Measurements from ENCODE around the gene SCMH1. TPM values are rescaled to one million over a fixed set of nuclear protein-coding genes. Genes with fewer than 3 reads are reported as not detected.
A peak's percentile ranks its signal among the peaks of the same experiment; 100 is the strongest.
"Not testable (repeated sequence)": the region's sequence is repeated elsewhere in the genome, so short reads cannot be mapped to it uniquely, and the experiment has no call there.

The SCMH1 gene
- total RNA-seq, 2 experiments from 2014 or later, result 26.3 to 27.8 TPM

DNA sequence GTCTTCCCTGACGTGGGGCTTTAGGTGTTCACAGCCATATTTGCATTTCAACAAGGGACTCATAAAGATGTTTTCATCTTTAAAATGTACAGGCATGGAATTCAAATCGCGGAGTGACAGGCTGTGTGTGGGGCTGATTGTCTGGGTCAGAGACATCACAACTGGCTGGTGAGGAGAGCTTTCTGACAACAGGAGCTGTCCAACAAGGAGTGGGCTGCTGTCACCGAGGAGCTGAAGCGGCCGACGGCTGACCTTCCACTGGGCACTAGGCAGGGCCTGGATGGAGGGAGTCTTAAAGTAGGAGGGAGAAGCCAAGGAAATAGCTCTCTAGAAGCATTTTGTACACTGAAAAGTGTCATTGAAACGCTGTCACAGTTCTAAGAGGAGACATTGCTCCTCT, 30.5 kb upstream of the SCMH1 start:
- Mint-ChIP-seq H3K4me1 (no peaks in the 10 kb centered on the region), H3K27me3 (peaks cover 7% of the 10 kb centered on the region), H3K9me3 (no peaks in the 10 kb centered on the region), H3K36me3 (no peaks in the 10 kb centered on the region), H3K27ac (no peak overlapping the region), H3K4me3 (no peak overlapping the region)
- DNase-seq, result no peak

DNA sequence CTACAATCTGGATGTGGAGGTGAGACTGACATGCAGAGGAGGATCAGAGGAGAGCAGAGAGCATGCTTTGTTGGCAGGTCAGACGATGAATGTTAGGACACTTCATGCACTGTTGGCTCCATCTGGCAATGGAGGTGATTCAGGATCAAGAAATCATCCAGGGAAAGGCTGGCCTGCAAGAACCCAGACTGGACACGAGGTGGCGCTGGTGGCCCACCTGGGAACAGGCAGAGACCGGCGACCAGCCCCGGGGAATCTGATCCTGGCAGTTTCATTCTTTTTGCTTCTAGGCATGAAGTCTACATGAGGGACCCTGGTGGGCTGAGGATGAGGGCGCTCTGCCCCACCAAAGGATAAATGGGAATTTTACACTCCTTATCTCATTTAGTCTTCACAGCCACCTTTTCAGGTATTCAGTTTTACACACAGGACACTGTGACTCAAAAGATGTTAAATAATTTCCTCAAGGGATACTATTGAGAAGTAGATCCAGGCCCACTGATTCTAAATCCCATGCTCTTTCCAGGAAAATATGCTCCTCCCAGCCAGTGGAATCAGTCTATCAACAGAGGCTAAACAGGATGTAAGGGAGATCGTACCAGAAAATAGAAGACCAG, 26.2 kb upstream of the SCMH1 start:
- peak; percentile 58 for DNase-seq
- Mint-ChIP-seq H3K27me3 (no peaks in the 10 kb centered on the region), H3K4me1 (no peaks in the 10 kb centered on the region), H3K27ac (no peak overlapping the region), H3K9me3 (no peaks in the 10 kb centered on the region), H3K36me3 (no peaks in the 10 kb centered on the region), H3K4me3 (no peak overlapping the region)

DNA sequence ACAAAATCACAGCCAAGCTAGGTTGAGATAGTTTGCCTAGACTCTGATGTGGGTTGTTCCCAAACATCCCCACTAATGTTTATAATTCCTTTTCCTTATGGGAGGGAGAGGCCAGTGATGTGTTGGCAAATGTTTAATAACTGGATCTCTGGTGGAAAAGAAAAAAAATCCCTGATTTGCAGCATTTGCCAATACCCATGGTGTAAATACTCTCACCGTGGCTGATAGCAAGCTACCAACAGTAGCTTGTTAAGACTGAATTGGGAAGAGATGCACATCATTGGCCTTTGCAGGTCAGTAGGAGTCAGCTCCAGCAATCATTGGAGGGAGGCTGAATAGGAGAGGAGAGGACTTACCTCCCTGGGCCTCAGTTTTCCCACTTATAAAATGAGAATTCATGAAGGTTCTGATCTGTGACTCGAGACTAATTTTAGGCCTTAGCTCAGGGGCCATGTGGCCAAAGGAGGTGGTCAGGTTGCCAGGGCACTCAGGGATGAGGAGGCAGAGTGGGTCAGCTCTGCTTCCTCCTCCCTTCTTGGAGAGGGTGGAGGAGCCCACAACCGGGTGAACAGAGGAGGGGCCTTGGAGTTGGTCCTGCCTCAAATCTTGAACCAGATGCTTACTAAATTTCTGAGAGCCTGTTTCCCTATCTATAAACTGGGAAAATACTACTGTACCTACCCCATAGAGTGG, 20.0 kb upstream of the SCMH1 start:
- Mint-ChIP-seq H3K27ac (no peak overlapping the region), H3K36me3 (no peaks in the 10 kb centered on the region), H3K4me1 (no peaks in the 10 kb centered on the region), H3K4me3 (no peak overlapping the region), H3K27me3 (peaks cover 4% of the 10 kb centered on the region), H3K9me3 (no peaks in the 10 kb centered on the region)
- DNase-seq, result no peak

DNA sequence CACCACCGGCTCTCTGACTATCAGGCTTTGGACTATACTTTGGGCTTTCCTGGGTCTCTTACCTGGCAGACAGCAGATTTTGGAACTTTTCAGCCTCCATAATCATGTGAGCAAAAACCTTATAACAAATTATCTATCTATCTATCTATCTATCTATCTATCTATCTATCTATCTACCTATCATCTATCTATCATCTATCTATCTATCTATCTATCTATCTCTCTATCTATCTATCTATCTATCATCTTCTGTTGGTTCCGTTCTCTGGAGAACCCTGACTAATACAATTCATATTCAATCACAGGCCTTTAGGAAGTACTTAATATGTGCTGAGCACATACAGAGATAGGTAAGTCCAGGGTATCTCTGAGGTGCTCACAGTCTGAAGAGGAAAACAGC, 18.7 kb upstream of the SCMH1 start:
- H3K4me1 Mint-ChIP-seq, result no peaks in the 10 kb centered on the region
- no peak overlapping the region for H3K27ac Mint-ChIP-seq
- peaks cover 16% of the 10 kb centered on the region for H3K27me3 Mint-ChIP-seq

DNA sequence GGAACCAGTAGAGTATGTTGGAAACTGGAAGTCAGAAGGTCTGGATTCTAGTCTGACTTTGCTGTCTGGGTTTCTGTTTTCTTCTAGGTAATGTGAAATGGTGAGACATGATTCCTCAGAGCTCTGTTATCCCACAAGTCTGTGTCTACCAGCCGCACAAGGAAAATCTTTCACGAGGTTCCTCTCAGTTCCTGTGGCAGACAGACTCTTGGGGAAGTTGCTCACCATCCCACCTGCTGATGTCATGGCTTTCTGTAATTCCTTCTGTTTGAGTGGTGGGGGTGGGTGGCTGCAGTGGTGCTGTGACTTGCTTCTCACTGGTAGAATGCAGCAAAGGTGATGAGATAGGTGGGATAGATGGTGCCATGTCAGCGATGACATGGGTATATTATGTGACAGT, 17.1 kb upstream of the SCMH1 start:
- no peak for DNase-seq
- no peaks in the 10 kb centered on the region for H3K36me3 Mint-ChIP-seq
- no peak overlapping the region for H3K27ac Mint-ChIP-seq
- no peaks in the 10 kb centered on the region for H3K4me1 Mint-ChIP-seq
- no peak overlapping the region for H3K4me3 Mint-ChIP-seq
- peaks cover 24% of the 10 kb centered on the region for H3K27me3 Mint-ChIP-seq
- H3K9me3 Mint-ChIP-seq, result peaks cover 4% of the 10 kb centered on the region

More for the DNA sequence above, 18.7 kb upstream of the SCMH1 start:
- no peaks in the 10 kb centered on the region for H3K36me3 Mint-ChIP-seq
- peaks cover 2% of the 10 kb centered on the region for H3K9me3 Mint-ChIP-seq
- DNase-seq, result no peak
- no peak overlapping the region for H3K4me3 Mint-ChIP-seq

DNA sequence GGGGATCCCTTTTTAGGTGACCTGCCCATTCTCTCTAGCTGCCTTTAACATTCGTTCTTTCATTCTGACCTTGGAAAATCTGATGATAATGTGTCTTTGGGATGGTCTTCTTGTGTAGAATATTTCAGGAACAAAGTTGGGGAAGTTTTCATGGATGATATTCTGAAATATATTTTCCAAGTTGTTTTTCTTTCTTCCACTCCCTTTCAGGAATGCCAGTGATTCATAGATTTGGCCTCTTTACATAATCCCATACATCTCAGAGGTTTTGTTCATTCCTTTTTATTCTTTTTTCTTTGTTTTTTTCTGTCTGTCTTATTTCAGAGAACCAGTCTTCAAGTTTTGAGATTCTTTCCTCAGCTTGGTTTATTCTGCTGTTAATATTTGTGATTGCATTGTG, 13.9 kb upstream of the SCMH1 start:
- H3K27ac Mint-ChIP-seq, result no peak overlapping the region
- DNase-seq, result no peak
- H3K4me3 Mint-ChIP-seq, result no peak overlapping the region
- H3K27me3 Mint-ChIP-seq, result peaks cover 30% of the 10 kb centered on the region
- no peaks in the 10 kb centered on the region for H3K4me1 Mint-ChIP-seq
- H3K36me3 Mint-ChIP-seq, result no peaks in the 10 kb centered on the region
- peaks cover 8% of the 10 kb centered on the region for H3K9me3 Mint-ChIP-seq

DNA sequence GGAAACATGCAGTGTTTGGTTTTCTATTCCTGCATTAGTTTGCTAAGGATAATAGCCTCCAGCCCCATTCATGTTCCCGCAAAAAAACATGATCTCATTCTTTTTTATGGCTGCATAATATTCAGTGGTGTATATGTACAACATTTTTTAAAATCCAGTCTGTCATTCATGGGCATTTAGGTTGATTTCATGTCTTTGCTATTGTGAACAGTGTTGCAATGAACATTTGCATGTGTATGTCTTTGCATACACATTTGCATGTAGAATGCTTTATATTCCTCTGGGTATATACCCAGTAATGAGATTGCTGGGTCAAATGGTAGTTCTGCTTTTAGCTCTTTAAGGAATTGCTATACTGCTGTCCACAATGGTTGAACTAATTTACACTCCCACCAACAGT, 9.0 kb upstream of the SCMH1 start:
- not testable (repeated sequence) for DNase-seq, H3K36me3 Mint-ChIP-seq, H3K9me3 Mint-ChIP-seq

DNA sequence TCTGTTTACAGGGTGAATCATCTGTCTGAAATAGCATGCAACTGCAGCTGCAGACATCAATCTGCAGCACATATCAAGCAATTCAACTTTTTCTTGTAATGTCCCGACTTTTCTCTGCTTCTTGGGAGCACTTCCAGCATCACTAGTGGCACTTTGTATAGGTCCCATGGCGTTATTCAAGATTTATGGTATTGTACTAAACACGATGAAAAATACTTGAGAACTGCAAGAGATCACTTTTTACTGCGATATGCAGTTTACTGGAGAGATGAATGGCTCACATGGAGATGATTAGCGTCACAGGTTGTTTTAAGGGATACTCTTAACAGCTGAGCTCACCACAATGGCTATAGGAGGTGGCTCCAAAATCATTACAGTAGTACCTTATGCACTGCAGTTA, 7.2 kb upstream of the SCMH1 start:
- H3K9me3 Mint-ChIP-seq, result peaks cover 4% of the 10 kb centered on the region
- H3K36me3 Mint-ChIP-seq, result peaks cover 1% of the 10 kb centered on the region
- H3K27ac Mint-ChIP-seq, result no peak overlapping the region
- no peak overlapping the region for H3K4me3 Mint-ChIP-seq
- no peaks in the 10 kb centered on the region for H3K4me1 Mint-ChIP-seq
- DNase-seq, result no peak
- H3K27me3 Mint-ChIP-seq, result peaks cover 19% of the 10 kb centered on the region

More for the DNA sequence above, 9.0 kb upstream of the SCMH1 start:
- not testable (repeated sequence) for H3K4me1 Mint-ChIP-seq, H3K27ac Mint-ChIP-seq, H3K4me3 Mint-ChIP-seq
- peaks cover 17% of the 10 kb centered on the region for H3K27me3 Mint-ChIP-seq

DNA sequence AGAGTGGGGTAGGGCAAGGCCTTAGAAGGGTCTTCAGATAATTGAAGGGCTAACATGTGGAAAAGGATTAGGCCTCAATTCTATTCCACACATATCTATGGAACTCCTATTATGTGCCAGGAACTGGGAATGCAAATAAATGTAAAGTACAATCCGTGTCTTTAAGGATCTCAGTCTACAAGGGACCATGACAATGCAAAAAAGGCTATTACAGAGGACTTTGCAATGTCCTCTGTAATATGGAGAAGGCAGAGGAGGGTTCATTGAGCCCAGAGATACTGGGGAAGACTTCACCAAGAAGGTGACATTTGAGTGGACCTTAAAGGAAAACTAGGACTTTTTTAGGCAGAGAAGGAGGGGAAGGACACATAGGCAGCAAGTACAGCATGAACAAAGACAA, 4.5 kb upstream of the SCMH1 start:
- no peak overlapping the region for H3K27ac Mint-ChIP-seq
- no peak overlapping the region for H3K4me3 Mint-ChIP-seq
- peaks cover 13% of the 10 kb centered on the region for H3K27me3 Mint-ChIP-seq
- no peaks in the 10 kb centered on the region for H3K9me3 Mint-ChIP-seq
- peaks cover 1% of the 10 kb centered on the region for H3K36me3 Mint-ChIP-seq
- no peak for DNase-seq
- peaks cover 4% of the 10 kb centered on the region for H3K4me1 Mint-ChIP-seq

DNA sequence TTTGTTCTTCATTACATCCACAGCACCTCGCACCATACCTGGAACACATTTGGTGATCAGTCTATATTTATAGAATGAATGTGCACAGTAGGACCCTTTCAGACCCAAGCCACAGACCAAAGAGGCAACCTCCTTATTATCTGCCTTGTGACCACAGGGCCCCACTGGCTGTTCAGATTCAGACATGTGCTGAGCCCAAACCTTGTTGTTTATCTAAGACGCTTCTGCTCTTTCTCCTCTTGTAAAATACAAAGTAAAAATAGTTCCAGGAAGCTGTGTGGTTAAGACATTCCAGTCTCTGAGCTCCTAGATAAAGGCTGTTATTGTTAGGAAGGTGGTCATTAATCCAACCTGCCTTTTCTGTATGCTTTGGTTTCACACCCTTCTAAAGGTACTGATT, 3.6 kb upstream of the SCMH1 start:
- no peak for DNase-seq
- peaks cover 1% of the 10 kb centered on the region for H3K36me3 Mint-ChIP-seq
- H3K9me3 Mint-ChIP-seq, result no peaks in the 10 kb centered on the region
- H3K27me3 Mint-ChIP-seq, result peaks cover 13% of the 10 kb centered on the region
- H3K27ac Mint-ChIP-seq, result no peak overlapping the region
- H3K4me1 Mint-ChIP-seq, result peaks cover 9% of the 10 kb centered on the region
- H3K4me3 Mint-ChIP-seq, result no peak overlapping the region

DNA sequence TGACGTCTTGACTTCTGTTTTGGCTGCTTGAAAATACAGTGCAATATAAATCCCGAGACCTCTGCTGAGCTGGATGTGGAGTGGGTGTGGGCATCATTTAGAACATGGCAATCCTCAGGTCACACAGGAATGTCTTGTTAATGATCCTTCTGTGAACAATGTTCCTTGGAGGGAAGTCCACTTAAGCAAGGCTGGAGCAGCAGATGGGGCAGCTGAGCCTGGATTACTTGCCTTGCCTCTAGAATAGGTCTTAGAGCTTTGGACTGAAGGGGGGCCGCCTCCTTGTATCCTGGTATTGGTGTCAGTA, 926 bp upstream of the SCMH1 start:
- peaks cover 13% of the 10 kb centered on the region for H3K27me3 Mint-ChIP-seq
- no peaks in the 10 kb centered on the region for H3K9me3 Mint-ChIP-seq
- no peak for DNase-seq
- H3K36me3 Mint-ChIP-seq, result peaks cover 1% of the 10 kb centered on the region
- H3K4me1 Mint-ChIP-seq, result peaks cover 13% of the 10 kb centered on the region
- H3K4me3 Mint-ChIP-seq, result peak overlapping the region; percentile 77
- H3K27ac Mint-ChIP-seq, result peak overlapping the region; percentile 75

DNA sequence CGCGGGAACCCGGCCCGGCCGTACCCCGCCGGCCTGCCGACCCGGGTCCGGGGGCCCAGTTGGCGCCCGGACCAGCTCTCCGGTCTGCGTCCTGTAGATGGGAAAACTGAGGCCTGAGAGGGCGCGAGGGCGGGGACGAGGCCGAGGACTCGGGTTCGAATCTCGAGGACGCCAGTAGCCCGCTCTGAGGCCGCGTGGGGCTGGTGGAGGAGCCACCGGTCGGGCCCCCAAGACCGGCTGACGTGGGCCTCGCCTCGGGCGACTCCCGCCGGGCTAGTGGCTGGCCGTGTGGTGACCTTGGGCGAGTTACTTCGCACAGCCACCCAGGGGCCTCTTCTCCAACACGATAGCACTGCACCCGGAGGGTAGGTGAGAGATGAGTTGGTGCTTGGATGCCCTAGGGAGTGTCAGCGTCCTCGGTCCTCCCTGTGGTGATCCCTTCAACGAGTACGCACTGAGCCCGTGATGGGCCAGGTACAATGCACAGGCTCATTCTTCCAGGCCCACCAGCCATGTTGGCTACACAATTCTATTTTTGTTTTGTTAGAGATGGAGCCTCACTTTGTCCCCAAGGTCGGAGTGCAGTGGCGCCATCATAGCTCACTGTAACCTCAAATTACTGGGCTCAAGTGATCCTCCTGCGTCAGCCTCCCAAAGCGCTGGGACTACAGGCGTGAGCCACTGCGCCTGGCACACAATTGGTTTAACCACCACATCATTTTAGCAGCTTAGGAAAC, 404 bp upstream of the SCMH1 start:
- H3K27me3 Mint-ChIP-seq, result peaks cover 13% of the 10 kb centered on the region
- peak overlapping the region; percentile 77 for H3K4me3 Mint-ChIP-seq
- H3K4me1 Mint-ChIP-seq, result peaks cover 13% of the 10 kb centered on the region
- no peaks in the 10 kb centered on the region for H3K9me3 Mint-ChIP-seq
- H3K27ac Mint-ChIP-seq, result peak overlapping the region; percentile 75
- H3K36me3 Mint-ChIP-seq, result peaks cover 1% of the 10 kb centered on the region
- DNase-seq, result no peak

DNA sequence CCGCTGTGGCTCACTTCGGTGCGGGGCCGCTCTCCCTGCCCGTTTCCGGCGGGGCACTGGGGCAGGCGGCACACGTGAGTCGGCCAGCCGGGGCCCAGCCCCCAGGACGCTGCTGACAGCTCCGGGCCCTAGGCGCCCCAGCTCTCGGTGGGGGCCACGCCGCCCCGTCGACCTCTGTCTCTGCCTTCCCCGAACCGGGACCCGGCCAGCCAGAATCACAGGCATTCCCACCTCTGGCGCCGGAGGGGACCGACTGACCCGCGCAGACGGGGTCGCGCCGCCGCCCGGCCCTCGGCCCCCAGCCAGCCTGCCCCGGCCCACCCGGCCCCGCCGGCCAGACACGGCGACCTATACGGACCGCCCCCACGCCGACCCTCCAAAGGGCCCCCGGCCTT, 755 bp downstream of the SCMH1 start:
- Mint-ChIP-seq H3K4me1 (peaks cover 14% of the 10 kb centered on the region), H3K27ac (peak overlapping the region; percentile 82), H3K9me3 (no peaks in the 10 kb centered on the region), H3K27me3 (peaks cover 13% of the 10 kb centered on the region), H3K4me3 (peak overlapping the region; percentile 84), H3K36me3 (peaks cover 2% of the 10 kb centered on the region)
- peak; percentile 67 for DNase-seq

DNA sequence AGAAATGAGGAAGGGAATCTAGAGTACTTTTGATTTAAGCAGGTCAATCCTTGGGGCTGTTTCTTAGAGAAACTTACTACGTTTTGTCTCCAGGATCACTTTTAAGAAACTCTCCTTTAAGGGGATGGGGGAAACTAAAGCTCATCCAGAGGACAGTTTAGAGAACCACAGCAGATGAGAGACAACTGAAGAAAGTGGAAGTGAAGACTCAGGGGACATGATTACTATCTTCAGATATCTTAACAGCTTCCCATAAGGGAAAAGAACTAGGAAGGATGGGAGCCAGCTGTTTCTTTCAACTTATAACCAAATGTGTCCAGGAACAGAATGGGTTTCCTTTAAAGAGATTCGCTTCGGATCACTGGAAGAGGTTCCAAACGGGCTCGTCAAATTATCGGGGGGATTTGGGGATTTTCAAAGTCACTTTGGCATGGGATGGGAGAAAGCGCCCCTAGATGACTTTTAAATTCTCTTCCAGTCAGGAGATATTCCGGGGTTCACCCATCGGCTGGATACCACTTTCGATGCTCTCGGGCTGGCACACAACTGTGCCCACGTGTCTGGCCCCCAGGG, 1.2 kb downstream of the SCMH1 start:
- Mint-ChIP-seq H3K36me3 (peaks cover 2% of the 10 kb centered on the region), H3K27ac (peak overlapping the region; percentile 82), H3K4me1 (peaks cover 16% of the 10 kb centered on the region), H3K4me3 (peak overlapping the region; percentile 84), H3K9me3 (no peaks in the 10 kb centered on the region), H3K27me3 (peaks cover 12% of the 10 kb centered on the region)
- DNase-seq, result no peak

DNA sequence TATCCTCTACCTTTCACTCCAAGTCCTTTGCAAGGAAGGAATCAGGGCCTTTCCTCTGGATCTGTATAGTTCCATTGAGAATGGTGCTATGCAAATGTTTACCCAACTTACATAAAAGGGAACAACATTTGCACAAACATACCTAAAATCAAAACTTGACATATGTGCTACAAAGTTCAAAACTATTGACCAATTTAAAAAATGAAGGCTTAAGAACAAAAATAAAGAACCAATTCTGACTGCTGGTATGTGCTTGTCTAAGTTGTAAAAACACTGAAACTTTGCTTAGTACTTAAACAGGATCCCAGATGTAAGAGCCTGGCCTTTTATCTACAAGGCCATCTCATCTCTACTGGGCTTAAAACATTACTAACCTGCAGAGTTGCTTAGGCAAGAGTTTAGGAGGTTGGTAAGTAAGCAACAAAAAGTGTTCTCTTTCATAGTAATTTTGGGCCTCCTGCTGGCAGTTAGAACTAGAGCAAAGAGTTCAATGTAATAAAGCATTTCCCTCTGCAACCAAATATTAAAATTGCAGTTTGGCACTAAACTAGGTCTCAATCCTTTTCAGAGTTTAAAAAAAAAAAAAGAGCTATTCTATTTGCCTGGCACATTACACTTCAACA, 2.0 kb downstream of the SCMH1 start:
- DNase-seq, result no peak

More for the DNA sequence above, 2.0 kb downstream of the SCMH1 start:
- no peaks in the 10 kb centered on the region for H3K9me3 Mint-ChIP-seq
- peaks cover 2% of the 10 kb centered on the region for H3K36me3 Mint-ChIP-seq
- peak overlapping the region; percentile 84 for H3K4me3 Mint-ChIP-seq
- H3K4me1 Mint-ChIP-seq, result peaks cover 16% of the 10 kb centered on the region
- H3K27ac Mint-ChIP-seq, result no peak overlapping the region
- H3K27me3 Mint-ChIP-seq, result peaks cover 7% of the 10 kb centered on the region

Measured in activated naive CD8-positive, alpha-beta T cell treated with anti-CD3 and anti-CD28 coated beads for 36 hours (primary cell).